IPS-18c (cell line): ENCODE results near the gene ANGPTL2.

Experiments
- H3K4me3 ChIP-seq: 2 replicates; pipeline ENCODE4 v1.7.0; 2013; ENCODE audit warnings: low read depth, mild to moderate bottlenecking, low read length, moderate library complexity; ENCODE audit not compliant: insufficient read depth
- H3K9me3 ChIP-seq: one replicate; pipeline ENCODE4 v1.6.1; 2013; ENCODE audit warnings: mild to moderate bottlenecking, low read length, moderate library complexity; ENCODE audit not compliant: control insufficient read depth, insufficient read depth

Gene ANGPTL2

GRCh38 chr9:127091526-127091925 lies 30.9 kb downstream of the ANGPTL2 start:
- Histone ChIP-seq H3K4me3 (no peak overlapping the region), H3K9me3 (no peaks in the 10 kb centered on the region)

- no peak overlapping the region for H3K4me3 ChIP-seq
Observed at GRCh38 chr9:127090341-127090985, 32.0 kb downstream of the ANGPTL2 start.

GRCh38 chr9:127089631-127090081 lies 32.8 kb downstream of the ANGPTL2 start:
- H3K9me3 ChIP-seq, result no peaks in the 10 kb centered on the region
- no peak overlapping the region for H3K4me3 ChIP-seq

More at GRCh38 chr9:127090341-127090985, 32.0 kb downstream of the ANGPTL2 start:
- no peaks in the 10 kb centered on the region for H3K9me3 ChIP-seq

- Histone ChIP-seq H3K4me3 (no peak overlapping the region), H3K9me3 (no peaks in the 10 kb centered on the region)
Observed at GRCh38 chr9:127088724-127089615, 33.5 kb downstream of the ANGPTL2 start.

- H3K4me3 ChIP-seq, result no peak overlapping the region
- H3K9me3 ChIP-seq, result no peaks in the 10 kb centered on the region
Observed at GRCh38 chr9:127087836-127088235, 34.6 kb downstream of the ANGPTL2 start.

- no peaks in the 10 kb centered on the region for H3K9me3 ChIP-seq
- H3K4me3 ChIP-seq, result no peak overlapping the region
Observed at GRCh38 chr9:127087411-127087810, 35.0 kb downstream of the ANGPTL2 start.

- Histone ChIP-seq H3K9me3 (no peaks in the 10 kb centered on the region), H3K4me3 (no peak overlapping the region)
Observed at GRCh38 chr9:127086771-127087170, 35.7 kb downstream of the ANGPTL2 start.

- no peaks in the 10 kb centered on the region for H3K9me3 ChIP-seq
- no peak overlapping the region for H3K4me3 ChIP-seq
Observed at GRCh38 chr9:127085186-127085585, 37.2 kb downstream of the ANGPTL2 start.

- no peaks in the 10 kb centered on the region for H3K9me3 ChIP-seq
- H3K4me3 ChIP-seq, result no peak overlapping the region
Observed at GRCh38 chr9:127084076-127085039, 38.1 kb downstream of the ANGPTL2 start.

- H3K9me3 ChIP-seq, result no peaks in the 10 kb centered on the region
- no peak overlapping the region for H3K4me3 ChIP-seq
Observed at GRCh38 chr9:127083138-127083980, 39.1 kb downstream of the ANGPTL2 start.

GRCh38 chr9:127081250-127082185 lies 40.9 kb downstream of the ANGPTL2 start:
- no peak overlapping the region for H3K4me3 ChIP-seq
- H3K9me3 ChIP-seq, result no peaks in the 10 kb centered on the region

GRCh38 chr9:127079446-127080140 lies 42.8 kb downstream of the ANGPTL2 start:
- H3K4me3 ChIP-seq, result no peak overlapping the region

GRCh38 chr9:127078988-127079387 lies 43.4 kb downstream of the ANGPTL2 start:
- H3K9me3 ChIP-seq, result no peaks in the 10 kb centered on the region

More at GRCh38 chr9:127079446-127080140, 42.8 kb downstream of the ANGPTL2 start:
- H3K9me3 ChIP-seq, result no peaks in the 10 kb centered on the region

GRCh38 chr9:127078336-127078735 lies 44.1 kb downstream of the ANGPTL2 start:
- no peak overlapping the region for H3K4me3 ChIP-seq

More at GRCh38 chr9:127078988-127079387, 43.4 kb downstream of the ANGPTL2 start:
- no peak overlapping the region for H3K4me3 ChIP-seq

GRCh38 chr9:127077644-127077946 lies 44.8 kb downstream of the ANGPTL2 start:
- H3K4me3 ChIP-seq, result no peak overlapping the region

More at GRCh38 chr9:127078336-127078735, 44.1 kb downstream of the ANGPTL2 start:
- no peaks in the 10 kb centered on the region for H3K9me3 ChIP-seq

More at GRCh38 chr9:127077644-127077946, 44.8 kb downstream of the ANGPTL2 start:
- H3K9me3 ChIP-seq, result no peaks in the 10 kb centered on the region
